GM12878 (cell line): ENCODE measurements around the gene TM4SF4. TPM values are rescaled to one million over a fixed set of nuclear protein-coding genes. Genes with fewer than 3 reads are reported as not detected.

ENCODE experiments used
- ATAC-seq: fragments of 200-7000 bp; cut with Tn5 transposase; 3 replicates; pipeline ENCODE4 v1.9.1; 2020; ENCODE audit warnings: mild to moderate bottlenecking, moderate library complexity
- BruUV-seq: library from RNA; stranded (reverse); fragments of 400-500 nt; replicated peaks from 2 replicates; lab custom pipeline; 2021; lab: Mats Ljungman, UMichigan
- CTCF ChIA-PET: fragments of 300-600 bp; sonication (Branson Sonifier 250); formaldehyde crosslinking; extraction: SDS; loops from one replicate; lab custom pipeline; 2021; ENCODE audit warnings: inconsistent platforms; lab: Yijun Ruan, JAX
- POLR2A ChIA-PET: fragments of 350-600 bp; formaldehyde crosslinking; extraction: SDS; loops from one replicate; lab custom pipeline; 2021; ENCODE audit warnings: inconsistent platforms; lab: Charles Lee
- RAD21 ChIA-PET: fragments of 300-600 bp; sonication (Branson Sonifier 250); formaldehyde crosslinking; loops from one replicate; lab custom pipeline; 2023; ENCODE audit warnings: antibody characterized with exemption; ENCODE audit not compliant: unreplicated experiment; lab: Charles Lee
- SMC1A ChIA-PET: fragments of 300-600 bp; sonication (Branson Sonifier 250); formaldehyde crosslinking; loops from one replicate; lab custom pipeline; 2023; ENCODE audit not compliant: unreplicated experiment, uncharacterized antibody; lab: Charles Lee
- DNase-seq: peaks from one replicate; pipeline ENCODE4 v3.0.0-alpha.2; 2011; ENCODE audit warnings: low read depth, low spot score
- FAIRE-seq: peaks from 3 replicates; lab custom pipeline; 2011; peaks lifted over from hg19 to GRCh38; lab: Jason Lieb, UNC
- H2AFZ ChIP-seq: 2 replicates; pipeline ENCODE4 v1.6.0; 2011; ENCODE audit warnings: low read depth, low read length, control low read depth; ENCODE audit not compliant: control insufficient read depth
- H3K27ac ChIP-seq: 2 replicates; pipeline ENCODE4 v1.5.1; 2011; ENCODE audit warnings: control low read depth; ENCODE audit not compliant: control insufficient read depth, insufficient read depth
- H3K27me3 ChIP-seq, 2 experiments: replicated peaks in 1 of 2; 2 replicates each; pipeline versions ENCODE4 v1.6.0 to v1.6.1; 2011; ENCODE audit warnings: low read length in 1 of 2; ENCODE audit not compliant: control insufficient read depth in 2 of 2, insufficient read depth in 2 of 2
- H3K36me3 ChIP-seq, 2 experiments: 2 replicates each; pipeline ENCODE4 v1.5.1; 2011; ENCODE audit warnings: low read length in 1 of 2; ENCODE audit not compliant: control insufficient read depth in 2 of 2, insufficient read depth in 2 of 2
- H3K4me1 ChIP-seq: 2 replicates; pipeline ENCODE4 v1.6.1; 2011; ENCODE audit warnings: mild to moderate bottlenecking, low read length, moderate library complexity, mixed read lengths; ENCODE audit not compliant: control insufficient read depth, insufficient read depth
- H3K4me2 ChIP-seq: 2 replicates; pipeline ENCODE4 v1.6.0; 2011; ENCODE audit warnings: control low read depth; ENCODE audit not compliant: control insufficient read depth, insufficient read depth
- H3K4me3 ChIP-seq: fragments of 200-600 bp; sonication (generic); 2 replicates; pipeline ENCODE4 v1.5.1; 2016
- H3K79me2 ChIP-seq: 2 replicates; pipeline ENCODE4 v1.6.0; 2011; ENCODE audit warnings: low read length; ENCODE audit not compliant: control insufficient read depth, insufficient read depth
- H3K9ac ChIP-seq: 2 replicates; pipeline ENCODE4 v1.8.0; 2011; ENCODE audit warnings: low read length, control low read depth, mixed read lengths; ENCODE audit not compliant: control insufficient read depth, insufficient read depth
- H3K9me3 ChIP-seq: replicated peaks from 3 replicates; pipeline ENCODE4 v1.5.1; 2011; ENCODE audit warnings: mild to moderate bottlenecking, low read length; ENCODE audit not compliant: control insufficient read depth, insufficient read depth
- H4K20me1 ChIP-seq: 2 replicates; pipeline ENCODE4 v1.6.0; 2011; ENCODE audit not compliant: control insufficient read depth, insufficient read depth
- ASH2L ChIP-seq: fragments of 300-600, 200-600 bp; sonication (generic); IDR thresholded peaks from 2 replicates; pipeline ENCODE4 v1.6.1; 2017; ENCODE audit warnings: low read depth, mild to moderate bottlenecking, borderline replicate concordance
- CHD4 ChIP-seq: fragments of 200-600 bp; sonication (generic); IDR thresholded peaks from 2 replicates; pipeline ENCODE4 v1.6.1; 2016; ENCODE audit warnings: mild to moderate bottlenecking
- MXI1 ChIP-seq: fragments of 150-350 bp; IDR thresholded peaks from 2 replicates; pipeline ENCODE4 v1.6.1; 2011; ENCODE audit warnings: low read depth, mild to moderate bottlenecking, inconsistent platforms, low read length, improper control_type of control experiment
- NBN ChIP-seq: fragments of 450-650 bp; IDR thresholded peaks from 2 replicates; pipeline ENCODE4 v1.6.1; 2016
- SREBF1 ChIP-seq: IDR thresholded peaks from 2 replicates; pipeline ENCODE4 v1.6.1; 2012; ENCODE audit warnings: mild to moderate bottlenecking, low read length
- WGBS: methylation state at CpG from one replicate; pipeline ENCODE4 v1.1.6; 2016; ENCODE audit warnings: low lambda C conversion rate; ENCODE audit not compliant: insufficient replicate concordance, insufficient coverage; ENCODE audit errors: missing lambda C conversion rate; 5-methylcytosine and 5-hydroxymethylcytosine counted together
- in situ Hi-C: fragments of 300-500 bp; cut with MboI; formaldehyde crosslinking; loops from 9 replicates; pipeline ENCODE4 v1.14.3; 2018; ENCODE audit warnings: mixed read lengths
- intact Hi-C: fragments of 100-400 bp; cut with micrococcal nuclease; formaldehyde crosslinking; loops from one replicate; pipeline ENCODE4 v1.14.2; 2022; ENCODE audit not compliant: unreplicated experiment
- polyA plus RNA-seq, 11 experiments: library from polyadenylated mRNA; depleted of rRNA in 4 of 11; unstranded in 6 of 11; stranded (reverse) in 5 of 11; fragments of >200 nt; fragmentation: Nextera tagmentation in 4 of 11; fragmentation: Illumina TruSeq in 1 of 11; extraction: Ambion mirVana in 4 of 11; extraction: Trizol in 1 of 11; gene quantifications; 1 replicate in 1 of 11; 2 replicates in 10 of 11; pipeline versions ENCODE4 v1.2.1 to v1.2.3, GENCODE V29; 2011 to 2016; ENCODE audit warnings: inconsistent platforms in 2 of 11, missing spikeins in 2 of 11, low read depth in 1 of 11
- total RNA-seq, 4 experiments: library from RNA; depleted of rRNA in 3 of 4; stranded (reverse); fragments of >200 nt in 3 of 4; fragmentation: Illumina TruSeq in 1 of 4; extraction: Trizol in 1 of 4; gene quantifications; 2 replicates each; pipeline versions ENCODE4 v1.2.1 to v1.2.3, GENCODE V29; 2013 to 2021

TM4SF4 gene
- total and polyA plus RNA-seq, 10 of the 15 experiments (the other 5 are each of a cell fraction or from before 2014, with no cell fraction given) = 0.06 to 1.3 TPM; not detected in 8

- TF ChIP-seq SREBF1 (no peak), NBN (no peak)
These were observed 44.3 kb upstream of the TM4SF4 start (continued) for GRCh38 chr3:149430216-149430615.

- in situ Hi-C loops = no loop called here
- Histone ChIP-seq H3K4me3 (no peak overlapping the region), H3K27ac (no peak overlapping the region), H3K36me3 (no peaks in the 10 kb centered on the region), H3K4me1 (no peaks in the 10 kb centered on the region), H3K79me2 (no peaks in the 10 kb centered on the region), H3K27me3 (peaks cover 0 to 3% of the 10 kb centered on the region in 2 experiments; a peak in 1 of 4 replicates), H3K9me3 (no peaks in the 10 kb centered on the region), H3K9ac (no peak overlapping the region)
- WGBS = 30% methylated on average over 2 of the region's 2 CpGs
- intact Hi-C loops = no loop called here
- no TSS peak for BruUV-seq
- CTCF ChIA-PET = interaction anchor here (1.0 to 1.1 kb wide), 3 partner anchors 19 to 55 kb away, joined by 3 read pairs; no protein-coding TSS in a partner anchor
- no peak for ATAC-seq
- POLR2A ChIA-PET = interaction anchor here (0.9 kb wide), 1 partner anchor 14 kb away, joined by 3 read pairs; no protein-coding TSS in a partner anchor
- SMC1A ChIA-PET = interaction anchor here (0.6 to 0.9 kb wide), 2 partner anchors 16 to 1436 kb away, joined by 3 read pairs; no protein-coding TSS in a partner anchor
- RAD21 ChIA-PET = no interaction called here
- no peak for TF ChIP-seq MXI1
- no peak for TF ChIP-seq CHD4
- no peak for TF ChIP-seq ASH2L
- TF ChIP-seq, all 136 proteins: peak for 0
- H3K4me2 ChIP-seq = no peak overlapping the region
- no peak overlapping the region for H2AFZ ChIP-seq
- H4K20me1 ChIP-seq = no peaks in the 10 kb centered on the region
- DNase-seq (no peak), FAIRE-seq (no peak)
These were observed 42.3 kb upstream of the TM4SF4 start for GRCh38 chr3:149432149-149432548.
